Activated T-helper 2 cell treated with anti-CD3 and anti-CD28 coated beads, Interferon-gamma antibody, Interleukin-2, Interleukin-4, amounts not matched to agents 10 μg/mL and 5 μg/mL and 100 μg/mL, durations not matched to agents 14 hours and 24 hours and 36 hours (primary cell): Measurements from ENCODE around the gene F2RL3. TPM values are rescaled to one million over a fixed set of nuclear protein-coding genes. Genes with fewer than 3 reads are reported as not detected.

Experiments
- DNase-seq: peaks from one replicate; pipeline ENCODE4 v3.0.0; 2021; ENCODE audit warnings: low spot score
- H3K27ac Mint-ChIP-seq: one replicate; pipeline ENCODE4 v1.8.0; 2021; ENCODE audit warnings: mixed read lengths
- H3K27me3 Mint-ChIP-seq: one replicate; pipeline ENCODE4 v1.8.0; 2021; ENCODE audit warnings: low read depth, mixed read lengths
- H3K36me3 Mint-ChIP-seq: one replicate; pipeline ENCODE4 v1.8.0; 2021; ENCODE audit warnings: low read depth, mixed read lengths
- H3K4me1 Mint-ChIP-seq: one replicate; pipeline ENCODE4 v1.8.0; 2021; ENCODE audit warnings: low read depth, mixed read lengths
- H3K4me3 Mint-ChIP-seq: one replicate; pipeline ENCODE4 v1.8.0; 2021; ENCODE audit warnings: low read depth, mild to moderate bottlenecking, moderate library complexity, mixed read lengths
- H3K9me3 Mint-ChIP-seq: one replicate; pipeline ENCODE4 v1.8.0; 2021; ENCODE audit warnings: mixed read lengths
- intact Hi-C: fragments of 100-400 bp; cut with micrococcal nuclease; formaldehyde crosslinking; loops from one replicate; pipeline ENCODE4 v1.15.1; 2023
- total RNA-seq: library from RNA; stranded (reverse); gene quantifications from 2 replicates; pipeline ENCODE4 v1.2.3, GENCODE V29; 2022

F2RL3 gene
- total RNA-seq, 1 donor from 2014 or later: not detected

- H3K27ac Mint-ChIP-seq: no peak overlapping the region
- peaks cover 65% of the 10 kb centered on the region for H3K36me3 Mint-ChIP-seq
- H3K4me3 Mint-ChIP-seq: no peak overlapping the region
- H3K9me3 Mint-ChIP-seq: peaks cover 29% of the 10 kb centered on the region
- H3K4me1 Mint-ChIP-seq: peaks cover 4% of the 10 kb centered on the region
- intact Hi-C loops: no loop called here
- no peak for DNase-seq
- no peaks in the 10 kb centered on the region for H3K27me3 Mint-ChIP-seq
These were observed 10.4 kb upstream of the F2RL3 start for GRCh38 chr19:16878181-16878965.

- Mint-ChIP-seq H3K4me1 (no peaks in the 10 kb centered on the region), H3K4me3 (no peak overlapping the region), H3K27me3 (no peaks in the 10 kb centered on the region), H3K36me3 (peaks cover 45% of the 10 kb centered on the region), H3K9me3 (peaks cover 29% of the 10 kb centered on the region), H3K27ac (no peak overlapping the region)
- intact Hi-C loops: no loop called here
- DNase-seq: no peak
These were observed 7.8 kb upstream of the F2RL3 start for GRCh38 chr19:16880884-16881554.

GRCh38 chr19:16882146-16882545, 6.7 kb upstream of the F2RL3 start:
- Mint-ChIP-seq H3K9me3 (peaks cover 29% of the 10 kb centered on the region), H3K27ac (no peak overlapping the region)
- no peak for DNase-seq

DNA sequence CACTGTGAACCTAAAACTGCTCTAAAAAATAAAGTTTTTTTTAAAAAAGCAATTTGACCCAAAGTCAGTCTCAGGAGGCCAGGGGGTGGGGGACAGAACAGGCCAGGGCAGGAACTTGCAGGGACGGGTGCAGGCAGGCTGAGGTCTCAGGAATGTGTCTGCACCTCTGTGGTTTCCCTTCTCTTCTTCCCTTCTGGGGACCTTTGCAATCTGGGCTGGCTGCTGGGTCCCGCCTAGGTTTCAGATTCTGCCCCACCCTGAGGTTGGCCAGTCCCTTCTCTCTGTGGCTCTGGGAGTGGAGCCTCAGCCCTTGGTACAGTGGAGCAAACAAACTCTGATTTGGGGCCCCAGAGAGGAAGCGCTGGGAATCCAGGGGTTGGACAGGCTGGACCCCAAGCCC, 5.3 kb upstream of the F2RL3 start:
- no peak overlapping the region for H3K4me3 Mint-ChIP-seq
- intact Hi-C loops: no loop called here
- H3K27ac Mint-ChIP-seq: no peak overlapping the region
- H3K9me3 Mint-ChIP-seq: peaks cover 29% of the 10 kb centered on the region
- no peaks in the 10 kb centered on the region for H3K4me1 Mint-ChIP-seq
- no peaks in the 10 kb centered on the region for H3K27me3 Mint-ChIP-seq
- DNase-seq: no peak
- peaks cover 29% of the 10 kb centered on the region for H3K36me3 Mint-ChIP-seq

More at GRCh38 chr19:16882146-16882545, 6.7 kb upstream of the F2RL3 start:
- Mint-ChIP-seq H3K4me3 (no peak overlapping the region), H3K4me1 (no peaks in the 10 kb centered on the region), H3K36me3 (peaks cover 38% of the 10 kb centered on the region), H3K27me3 (no peaks in the 10 kb centered on the region)
- intact Hi-C loops: no loop called here

DNA sequence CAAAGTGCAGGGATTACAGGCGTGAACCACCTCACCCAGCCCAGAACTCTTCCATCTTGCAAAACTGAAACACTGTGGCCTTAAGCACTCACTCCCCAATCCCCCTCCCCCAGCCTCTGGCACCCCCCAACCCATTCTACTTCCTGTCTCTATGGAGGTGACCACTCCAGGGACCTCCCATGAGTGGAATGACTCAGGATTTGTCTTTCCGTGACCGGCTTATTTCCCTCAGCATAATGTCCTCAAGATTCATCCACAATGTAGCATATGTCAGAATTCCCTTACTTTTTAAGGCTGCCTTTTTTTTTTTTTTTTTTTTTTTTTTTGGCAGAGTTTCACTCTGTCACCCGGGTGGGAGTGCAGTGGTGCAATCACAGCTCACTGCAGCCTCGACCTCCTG, 3.6 kb upstream of the F2RL3 start:
- H3K9me3 Mint-ChIP-seq: peaks cover 27% of the 10 kb centered on the region
- no peaks in the 10 kb centered on the region for H3K27me3 Mint-ChIP-seq
- H3K4me3 Mint-ChIP-seq: no peak overlapping the region
- H3K4me1 Mint-ChIP-seq: peaks cover 2% of the 10 kb centered on the region
- H3K27ac Mint-ChIP-seq: no peak overlapping the region
- intact Hi-C loops: no loop called here
- peaks cover 17% of the 10 kb centered on the region for H3K36me3 Mint-ChIP-seq
- no peak for DNase-seq

GRCh38 chr19:16886305-16886880, 2.4 kb upstream of the F2RL3 start:
- H3K4me1 Mint-ChIP-seq: peaks cover 4% of the 10 kb centered on the region
- DNase-seq: no peak
- H3K4me3 Mint-ChIP-seq: no peak overlapping the region
- peaks cover 10% of the 10 kb centered on the region for H3K36me3 Mint-ChIP-seq
- H3K27me3 Mint-ChIP-seq: no peaks in the 10 kb centered on the region
- intact Hi-C loops: no loop called here
- H3K9me3 Mint-ChIP-seq: peaks cover 17% of the 10 kb centered on the region
- no peak overlapping the region for H3K27ac Mint-ChIP-seq

DNA sequence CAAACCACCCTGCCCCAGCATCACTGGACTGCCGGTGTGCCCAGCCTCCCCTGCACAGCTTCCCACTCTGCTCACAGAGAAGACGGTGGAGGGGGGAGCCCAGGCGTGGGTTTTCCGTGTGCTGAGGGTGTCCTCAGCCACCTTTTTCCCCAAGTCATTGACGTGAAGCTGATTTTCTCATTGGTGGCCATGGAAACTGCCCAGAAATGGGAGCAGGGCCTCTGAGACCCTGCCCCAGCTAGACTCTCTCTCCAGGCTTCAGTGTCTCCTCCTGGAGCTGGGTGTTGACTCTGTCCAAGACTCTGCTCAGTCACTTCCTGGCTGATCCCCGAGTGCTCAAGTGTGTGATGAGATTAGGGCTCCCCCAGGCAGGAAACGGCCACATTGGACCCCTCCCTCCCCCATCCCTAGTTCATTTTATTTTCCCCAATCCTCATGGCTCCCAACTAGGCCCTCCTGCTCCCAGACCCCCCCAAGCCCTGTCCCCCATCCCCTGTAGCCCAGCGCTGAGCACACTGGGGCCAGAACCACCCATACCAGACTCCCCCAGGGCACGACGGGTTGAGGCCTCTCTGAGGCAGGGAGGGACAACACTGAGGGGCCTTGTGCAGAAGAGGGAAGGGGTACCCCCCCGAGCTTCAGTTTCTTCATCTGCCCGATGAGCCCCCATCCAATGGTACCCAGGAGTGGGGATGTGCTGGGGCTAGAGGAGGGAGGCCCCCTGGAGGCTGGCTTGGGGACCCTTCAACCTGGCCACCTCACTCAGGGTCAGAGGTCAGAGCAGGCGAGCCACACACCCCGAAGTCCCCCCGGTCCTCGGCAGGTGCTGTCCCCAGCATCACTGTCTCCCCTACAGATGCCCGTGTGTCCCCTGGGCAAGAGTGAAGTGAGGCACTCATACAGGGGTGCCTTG, 1.2 kb upstream of the F2RL3 start:
- Mint-ChIP-seq H3K9me3 (peaks cover 7% of the 10 kb centered on the region), H3K4me3 (no peak overlapping the region), H3K27ac (no peak overlapping the region), H3K27me3 (peaks cover 2% of the 10 kb centered on the region), H3K36me3 (peaks cover 4% of the 10 kb centered on the region), H3K4me1 (peaks cover 7% of the 10 kb centered on the region)
- intact Hi-C loops: no loop called here
- no peak for DNase-seq

DNA sequence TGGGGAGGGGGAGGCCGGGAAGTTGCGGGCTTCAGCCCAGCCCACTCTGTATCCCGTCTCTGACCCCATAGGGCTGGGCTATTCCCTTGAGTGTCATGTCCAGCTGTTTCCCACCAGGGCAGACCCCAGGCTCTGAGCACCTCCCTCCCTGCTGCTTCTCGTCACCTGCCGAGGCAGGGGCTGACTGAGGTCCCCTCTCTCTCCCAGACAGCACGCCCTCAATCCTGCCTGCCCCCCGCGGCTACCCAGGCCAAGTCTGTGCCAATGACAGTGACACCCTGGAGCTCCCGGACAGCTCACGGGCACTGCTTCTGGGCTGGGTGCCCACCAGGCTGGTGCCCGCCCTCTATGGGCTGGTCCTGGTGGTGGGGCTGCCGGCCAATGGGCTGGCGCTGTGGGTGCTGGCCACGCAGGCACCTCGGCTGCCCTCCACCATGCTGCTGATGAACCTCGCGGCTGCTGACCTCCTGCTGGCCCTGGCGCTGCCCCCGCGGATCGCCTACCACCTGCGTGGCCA, 625 bp downstream of the F2RL3 start:
- no peaks in the 10 kb centered on the region for H3K36me3 Mint-ChIP-seq
- intact Hi-C loops: no loop called here
- peaks cover 14% of the 10 kb centered on the region for H3K4me1 Mint-ChIP-seq
- DNase-seq: no peak
- H3K4me3 Mint-ChIP-seq: no peak overlapping the region
- no peaks in the 10 kb centered on the region for H3K9me3 Mint-ChIP-seq
- H3K27ac Mint-ChIP-seq: no peak overlapping the region
- H3K27me3 Mint-ChIP-seq: peaks cover 2% of the 10 kb centered on the region

DNA sequence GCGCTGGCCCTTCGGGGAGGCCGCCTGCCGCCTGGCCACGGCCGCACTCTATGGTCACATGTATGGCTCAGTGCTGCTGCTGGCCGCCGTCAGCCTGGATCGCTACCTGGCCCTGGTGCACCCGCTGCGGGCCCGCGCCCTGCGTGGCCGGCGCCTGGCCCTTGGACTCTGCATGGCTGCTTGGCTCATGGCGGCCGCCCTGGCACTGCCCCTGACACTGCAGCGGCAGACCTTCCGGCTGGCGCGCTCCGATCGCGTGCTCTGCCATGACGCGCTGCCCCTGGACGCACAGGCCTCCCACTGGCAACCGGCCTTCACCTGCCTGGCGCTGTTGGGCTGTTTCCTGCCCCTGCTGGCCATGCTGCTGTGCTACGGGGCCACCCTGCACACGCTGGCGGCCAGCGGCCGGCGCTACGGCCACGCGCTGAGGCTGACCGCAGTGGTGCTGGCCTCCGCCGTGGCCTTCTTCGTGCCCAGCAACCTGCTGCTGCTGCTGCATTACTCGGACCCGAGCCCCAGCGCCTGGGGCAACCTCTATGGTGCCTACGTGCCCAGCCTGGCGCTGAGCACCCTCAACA, 1.2 kb downstream of the F2RL3 start:
- H3K4me3 Mint-ChIP-seq: no peak overlapping the region
- H3K36me3 Mint-ChIP-seq: no peaks in the 10 kb centered on the region
- H3K27me3 Mint-ChIP-seq: peaks cover 6% of the 10 kb centered on the region
- peaks cover 14% of the 10 kb centered on the region for H3K4me1 Mint-ChIP-seq
- intact Hi-C loops: no loop called here
- H3K9me3 Mint-ChIP-seq: no peaks in the 10 kb centered on the region
- DNase-seq: no peak
- H3K27ac Mint-ChIP-seq: no peak overlapping the region

- H3K4me1 Mint-ChIP-seq: peaks cover 16% of the 10 kb centered on the region
- no peak overlapping the region for H3K27ac Mint-ChIP-seq
- intact Hi-C loops: no loop called here
- H3K9me3 Mint-ChIP-seq: no peaks in the 10 kb centered on the region
- no peak overlapping the region for H3K4me3 Mint-ChIP-seq
- peaks cover 12% of the 10 kb centered on the region for H3K27me3 Mint-ChIP-seq
- DNase-seq: no peak
- no peaks in the 10 kb centered on the region for H3K36me3 Mint-ChIP-seq
These were observed 1.8 kb downstream of the F2RL3 start for GRCh38 chr19:16890461-16891184.

GRCh38 chr19:16891696-16892382, 3.0 kb downstream of the F2RL3 start:
- no peak for DNase-seq
- no peak overlapping the region for H3K4me3 Mint-ChIP-seq
- no peak overlapping the region for H3K27ac Mint-ChIP-seq
- H3K9me3 Mint-ChIP-seq: no peaks in the 10 kb centered on the region
- peaks cover 14% of the 10 kb centered on the region for H3K27me3 Mint-ChIP-seq
- no peaks in the 10 kb centered on the region for H3K36me3 Mint-ChIP-seq
- intact Hi-C loops: no loop called here
- H3K4me1 Mint-ChIP-seq: peaks cover 16% of the 10 kb centered on the region
